Activated T-cell treated with anti-CD3 and anti-CD28 coated beads for 48 hours (primary cell): Measurements from ENCODE around the gene KYAT1.

ENCODE experiments used
- DNase-seq: peaks from one replicate; pipeline ENCODE4 v3.0.0-alpha.2; 2020; ENCODE audit warnings: low read depth

Gene KYAT1

DNA sequence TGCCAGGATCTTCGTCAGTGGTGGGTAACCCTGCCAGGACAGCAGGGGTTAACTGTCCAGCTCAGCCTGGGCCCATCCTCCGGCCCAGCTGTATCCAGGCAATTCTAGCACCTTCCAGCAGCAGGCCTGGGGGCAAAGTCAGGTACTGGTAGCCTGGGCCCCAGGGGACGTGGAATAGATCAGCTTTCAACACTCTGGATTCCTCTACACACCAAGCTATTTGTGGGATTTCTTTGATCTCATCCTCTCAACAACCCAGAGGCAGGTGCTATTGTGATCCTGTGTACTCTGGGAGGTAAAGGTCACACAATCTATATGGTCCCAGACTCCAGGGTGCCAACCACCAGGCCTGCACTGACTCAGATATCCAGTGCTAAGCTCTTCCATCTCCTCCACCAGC is 43.4 kb downstream of the KYAT1 start:
- no peak for DNase-seq

- DNase-seq: no peak
These were observed 45.1 kb downstream of the KYAT1 start for GRCh38 chr9:128836509-128837145.

DNA sequence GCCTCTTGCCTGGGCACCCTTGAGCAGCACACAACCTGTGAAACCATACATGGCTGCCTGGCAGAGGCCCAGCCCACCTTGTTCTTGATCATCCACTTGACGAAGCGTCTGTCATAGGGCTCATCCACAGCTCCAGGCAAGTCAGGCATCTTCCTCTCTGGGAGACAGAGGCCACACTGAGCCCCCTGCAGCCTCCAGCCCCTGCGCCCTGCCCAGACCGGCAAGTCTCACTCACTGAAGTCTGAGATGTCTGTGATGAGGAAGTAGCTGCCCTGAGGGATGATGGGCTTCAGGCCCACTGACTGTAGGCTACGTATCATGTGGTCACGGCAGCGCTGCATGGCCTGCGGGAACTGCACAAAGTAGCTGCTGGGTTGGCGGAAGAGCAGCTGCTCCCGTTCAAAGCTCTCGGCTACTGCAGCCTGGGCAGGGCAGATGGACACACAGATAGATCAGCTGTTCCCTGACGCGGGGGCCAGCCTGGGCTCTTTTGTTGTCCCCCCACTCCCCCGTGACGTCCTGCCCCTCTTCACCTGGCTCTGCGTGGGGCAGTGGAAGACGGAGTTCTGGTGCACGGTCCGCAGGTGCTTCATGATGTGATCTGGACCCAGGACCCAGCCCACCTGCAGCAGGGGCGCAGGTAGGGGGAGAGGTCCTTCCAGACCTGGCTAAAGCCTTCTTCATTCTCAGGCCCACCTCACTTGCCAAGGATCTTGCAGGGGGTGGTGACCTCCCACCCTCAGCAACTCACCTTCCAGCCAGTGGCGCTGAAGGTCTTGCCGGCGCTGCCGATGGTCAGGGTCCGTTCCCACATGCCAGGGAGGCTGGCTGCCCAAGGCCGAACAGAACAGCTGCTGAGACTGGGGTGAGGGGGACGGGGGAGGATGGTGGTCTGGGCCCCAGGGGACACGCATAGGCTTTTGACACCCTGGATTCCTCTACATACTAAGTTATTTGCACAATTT is 46.2 kb downstream of the KYAT1 start:
- DNase-seq: no peak

GRCh38 chr9:128833696-128834095 is 48.1 kb downstream of the KYAT1 start:
- DNase-seq: no peak

GRCh38 chr9:128829477-128830251 is 52.1 kb downstream of the KYAT1 start, which contains the start of gene SPOUT1:
TSS of gene SPOUT1 (minus strand) at chr9:128829794. CDS start at chr9:128829780, 14 bp downstream.
- DNase-seq: peak; percentile 96

GRCh38 chr9:128828719-128829452 is 52.9 kb downstream of the KYAT1 start:
- DNase-seq: no peak

DNA sequence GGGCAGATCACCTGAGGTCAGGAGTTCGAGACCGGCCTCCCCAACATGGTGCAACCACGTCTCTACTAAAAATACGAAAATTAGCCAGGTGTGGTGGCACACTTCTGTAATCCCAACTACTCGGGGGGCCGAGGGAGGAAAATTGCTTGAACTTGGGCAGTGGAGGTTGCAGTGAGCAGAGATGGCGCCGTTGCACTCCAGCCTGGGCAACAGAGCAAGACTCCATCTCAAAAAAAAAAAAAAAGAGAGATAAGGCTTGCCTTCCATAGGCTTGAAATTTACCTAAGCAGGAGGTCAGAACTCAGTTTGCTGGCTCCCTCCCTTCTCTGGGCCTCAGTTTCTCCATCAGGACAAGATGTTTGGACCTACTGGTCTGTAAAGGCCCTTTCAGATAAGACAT is 53.5 kb downstream of the KYAT1 start:
- DNase-seq: no peak

DNA sequence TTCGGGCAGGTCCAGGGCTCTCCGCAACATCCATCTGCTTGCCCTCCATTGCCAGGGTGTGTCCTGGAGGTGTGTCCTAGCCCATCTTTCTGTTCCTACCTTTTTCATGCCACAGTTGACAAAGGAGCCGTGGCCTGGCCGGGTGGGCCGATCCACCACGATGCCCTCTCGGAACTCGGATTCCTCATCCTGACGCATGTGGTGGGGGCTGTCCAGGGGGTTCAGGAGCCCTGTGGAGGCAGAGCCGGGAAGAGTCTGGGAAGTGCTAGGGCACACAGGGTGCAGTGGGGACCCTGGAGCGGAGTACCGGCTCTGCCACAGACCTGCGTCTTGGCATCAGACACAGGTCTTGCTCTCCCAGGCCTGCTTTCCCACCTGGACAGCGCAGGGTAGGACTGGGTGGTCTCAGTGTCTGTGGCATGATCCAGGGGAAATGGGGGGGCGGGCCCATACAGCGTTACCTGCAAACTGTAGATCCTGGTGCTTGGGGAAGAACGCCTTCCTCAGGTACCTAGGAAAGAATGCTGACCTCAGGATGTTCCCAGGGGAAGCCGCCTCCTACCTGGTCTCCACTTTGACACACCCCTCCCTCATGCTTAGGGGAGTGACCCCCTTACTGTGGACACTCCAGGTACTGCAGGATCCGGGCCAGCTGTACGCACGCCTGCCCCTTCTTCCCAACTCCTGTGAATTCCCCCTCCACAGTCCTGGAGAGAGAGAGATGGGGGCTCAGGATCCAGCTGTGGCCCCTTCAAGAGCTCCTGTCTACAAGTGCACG is 55.6 kb downstream of the KYAT1 start:
- DNase-seq: no peak

DNA sequence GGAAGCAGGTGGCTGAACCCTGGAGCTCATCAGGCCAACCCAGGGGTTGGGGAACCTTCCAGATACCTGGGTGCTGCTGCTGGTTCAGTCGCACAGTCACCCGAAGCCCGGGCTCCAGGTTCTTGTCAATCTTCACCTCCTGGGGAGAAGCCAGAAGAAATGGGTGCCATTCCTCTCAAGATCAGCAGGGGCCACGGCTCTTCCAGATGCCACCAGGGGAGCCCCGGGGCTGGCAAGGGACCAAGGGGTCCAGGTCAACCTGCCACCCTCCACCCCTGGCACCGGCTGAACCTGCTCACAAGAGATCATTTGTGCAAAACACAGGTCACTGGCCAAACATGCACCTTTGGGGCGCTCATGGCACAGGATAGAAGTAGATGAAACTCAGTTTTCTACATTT is 56.8 kb downstream of the KYAT1 start:
- no peak for DNase-seq

DNA sequence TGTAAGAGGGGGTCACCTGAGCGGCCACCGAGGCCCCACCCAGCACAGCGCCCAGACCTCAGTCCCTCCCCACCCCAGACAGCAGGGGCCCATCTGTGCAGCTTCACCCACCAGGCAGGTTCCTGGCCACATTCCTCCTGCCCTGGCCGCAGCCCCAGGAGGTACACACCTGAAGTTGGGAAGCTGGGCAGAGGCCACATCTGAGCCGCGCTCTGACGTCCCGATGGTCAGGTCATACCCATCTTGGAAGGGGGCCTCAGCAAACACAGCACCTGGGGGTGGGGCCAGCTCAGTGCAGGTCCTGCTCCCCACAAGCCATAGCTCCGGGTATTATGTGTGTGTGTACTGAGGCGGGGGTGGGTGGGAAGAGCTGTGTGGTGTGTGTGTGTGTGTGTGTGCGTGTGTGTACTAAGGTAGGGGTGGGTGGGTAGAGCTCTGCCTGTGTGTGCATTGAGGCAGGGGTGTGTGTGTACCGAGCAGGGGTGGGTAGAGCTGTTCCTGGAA is 57.8 kb downstream of the KYAT1 start:
- DNase-seq: no peak

DNA sequence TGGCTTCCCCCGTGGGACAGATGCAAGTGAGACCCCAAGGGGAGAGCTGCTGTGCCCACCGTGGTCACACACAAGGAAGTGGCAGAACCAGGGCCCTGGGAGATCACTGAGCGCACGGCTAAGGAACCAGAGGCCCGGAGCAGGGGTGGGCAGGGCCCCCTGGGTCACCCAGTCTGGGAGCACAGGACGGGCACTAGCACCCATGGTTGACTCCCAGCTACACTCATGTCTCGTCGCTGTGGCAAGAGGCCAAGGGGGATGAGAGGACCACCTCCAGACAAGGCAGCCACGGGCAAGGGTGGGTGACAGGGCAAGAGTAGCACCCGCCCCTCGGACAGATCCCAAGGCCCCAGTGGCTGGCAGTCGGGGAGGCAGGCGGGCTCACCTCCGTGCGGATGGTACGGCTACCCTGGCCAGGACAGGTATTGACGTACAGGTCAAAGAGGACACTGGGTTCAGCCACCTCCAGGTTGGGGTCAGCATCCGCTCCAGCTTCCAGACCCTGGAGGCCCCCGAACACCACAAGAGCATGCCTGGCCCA is 58.3 kb downstream of the KYAT1 start:
- no peak for DNase-seq

DNA sequence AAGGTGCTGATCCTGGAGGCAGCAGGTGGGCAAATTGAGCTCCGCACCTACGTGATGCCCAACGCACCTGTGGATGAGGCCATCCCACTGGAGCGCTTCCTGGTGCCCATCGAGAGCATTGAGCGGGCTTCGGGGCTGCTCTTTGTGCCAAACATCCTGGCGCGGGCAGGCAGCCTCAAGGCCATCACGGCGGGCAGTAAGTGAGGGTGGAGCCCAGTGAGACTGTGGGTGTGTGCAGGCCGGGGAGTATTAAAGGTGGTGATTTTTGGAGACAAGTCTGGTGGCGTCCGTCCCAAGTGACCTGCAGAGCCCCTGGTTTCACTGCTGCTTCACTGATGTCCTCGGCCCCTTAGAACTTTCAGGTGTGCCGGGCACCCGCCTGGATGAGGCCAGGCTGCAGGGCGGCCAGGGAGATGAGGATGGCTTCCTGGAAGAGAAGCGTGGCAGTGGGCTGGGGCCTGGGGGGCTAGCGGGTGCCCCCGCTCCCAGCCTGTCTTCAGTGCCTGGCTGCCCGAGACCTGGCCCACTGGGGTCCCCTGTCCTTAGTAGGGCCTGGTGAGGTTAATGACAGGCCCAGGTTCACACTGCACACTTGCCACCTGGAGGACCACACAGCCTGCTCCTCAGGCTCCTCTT is 59.2 kb downstream of the KYAT1 start:
- no peak for DNase-seq

DNA sequence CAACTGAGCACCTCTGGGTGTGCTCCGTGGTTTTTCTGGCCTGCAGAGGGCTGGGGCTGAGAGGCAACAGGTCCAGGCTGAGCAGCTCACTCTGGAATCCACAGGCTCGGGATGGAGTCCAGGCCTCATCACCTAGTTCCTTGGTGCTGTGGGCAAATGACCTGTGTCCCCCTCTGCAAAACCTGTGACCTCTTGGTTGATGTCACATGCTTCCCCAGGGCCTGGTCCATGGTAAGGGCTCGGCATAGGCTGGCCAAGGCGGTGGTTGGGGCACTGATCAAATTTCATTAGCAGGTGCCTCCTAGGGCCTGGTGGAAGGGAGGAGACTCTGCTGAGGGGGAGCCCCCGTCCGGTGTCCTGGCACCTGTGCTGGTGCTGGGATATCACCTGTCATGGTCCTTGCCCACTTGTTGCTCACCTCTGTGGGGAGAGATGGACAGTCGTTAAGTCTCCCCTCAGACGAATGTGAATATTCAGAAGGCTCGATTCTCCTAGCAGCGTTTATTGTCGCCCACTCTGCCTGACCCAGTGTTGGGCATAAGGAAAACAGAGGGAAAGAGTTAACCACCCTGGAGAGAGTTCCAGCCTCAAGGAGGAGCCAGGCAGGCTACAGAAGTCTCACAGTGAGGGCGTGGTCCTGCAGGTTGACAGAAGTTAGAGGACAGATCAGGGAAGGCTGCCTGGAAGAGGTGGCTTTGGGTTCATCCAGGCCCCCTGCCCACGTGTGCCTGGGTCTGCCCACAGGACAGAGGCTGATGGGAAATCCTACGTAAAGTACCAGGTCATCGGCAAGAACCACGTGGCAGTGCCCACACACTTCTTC is 60.0 kb downstream of the KYAT1 start:
- no peak for DNase-seq

DNA sequence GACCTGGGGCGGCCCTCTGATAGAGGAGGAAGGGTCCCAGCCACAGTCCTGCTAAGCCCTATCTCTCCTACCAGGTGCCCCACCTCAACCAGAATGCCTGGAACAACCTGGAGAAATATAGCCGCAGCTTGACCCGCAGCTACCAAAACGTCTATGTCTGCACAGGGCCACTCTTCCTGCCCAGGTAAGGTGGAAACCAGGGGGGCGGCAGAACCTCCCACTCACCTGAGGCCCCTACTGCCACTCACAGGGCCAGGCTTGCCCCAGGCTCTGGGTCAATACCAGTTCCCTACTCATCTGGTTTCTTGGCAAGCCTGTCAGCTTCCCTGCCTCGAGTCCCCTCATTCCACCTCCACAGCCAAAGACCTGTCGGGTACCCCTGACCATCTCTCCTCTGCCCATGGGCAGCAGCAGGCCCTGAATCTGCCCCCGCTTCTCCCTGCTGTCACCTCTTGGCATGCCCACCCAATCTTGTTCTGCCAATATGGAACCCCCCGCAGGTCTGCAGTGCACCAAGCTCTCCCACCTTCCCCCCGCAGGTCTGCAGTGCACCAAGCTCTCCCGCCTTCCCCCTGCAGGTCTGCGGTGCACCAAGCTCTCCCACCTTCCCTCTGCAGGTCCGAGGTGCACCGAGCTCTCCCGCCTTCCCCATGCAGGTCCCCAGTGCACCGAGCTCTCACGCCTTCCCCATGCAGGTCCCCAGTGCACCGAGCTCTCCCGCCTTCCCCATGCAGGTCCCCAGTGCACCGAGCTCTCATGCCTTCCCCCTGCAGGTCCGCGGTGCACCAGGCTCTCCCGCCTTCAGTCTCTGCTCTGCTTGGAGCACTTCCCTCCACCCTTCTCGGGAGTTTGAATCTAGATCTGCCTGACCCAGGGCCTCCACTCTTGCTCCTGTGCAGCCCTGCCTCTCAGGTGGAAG is 60.8 kb downstream of the KYAT1 start:
- no peak for DNase-seq

GRCh38 chr9:128819716-128820664 is 61.8 kb downstream of the KYAT1 start:
- DNase-seq: no peak

- peak; percentile 50 for DNase-seq
These were observed 62.7 kb downstream of the KYAT1 start for GRCh38 chr9:128818839-128819715.
